ACC112 (cell line): ENCODE data around the gene LPAR1.
A peak's percentile ranks its signal among the peaks of the same experiment; 100 is the strongest.

Experiments used
- H2AFZ ChIP-seq: fragments of 200-600 bp; sonication (generic); one replicate; pipeline ENCODE4 v1.6.0; 2017; ENCODE audit warnings: antibody characterized with exemption, low read length; ENCODE audit not compliant: unreplicated experiment
- H3K27ac ChIP-seq: fragments of 200-600 bp; sonication (generic); 2 replicates; pipeline ENCODE4 v1.5.1; 2014; ENCODE audit warnings: low read depth, mild to moderate bottlenecking, antibody characterized with exemption, low read length, moderate library complexity
- H3K27me3 ChIP-seq: fragments of 200-600 bp; sonication (generic); 2 replicates; pipeline ENCODE4 v1.6.1; 2014; ENCODE audit warnings: mild to moderate bottlenecking, antibody characterized with exemption, low read length, moderate library complexity, mixed read lengths; ENCODE audit not compliant: insufficient read depth
- H3K36me3 ChIP-seq: fragments of 200-600 bp; sonication (generic); 2 replicates; pipeline ENCODE4 v1.6.1; 2016; ENCODE audit warnings: mild to moderate bottlenecking, antibody characterized with exemption, low read length, moderate library complexity, mixed read lengths; ENCODE audit not compliant: insufficient read depth
- H3K4me1 ChIP-seq: fragments of 200-600 bp; sonication (generic); one replicate; pipeline ENCODE4 v1.6.1; 2016; ENCODE audit warnings: low read length, mixed read lengths; ENCODE audit not compliant: insufficient read depth, unreplicated experiment, control insufficient read depth
- H3K4me3 ChIP-seq: fragments of 200-600 bp; sonication (generic); 2 replicates; pipeline ENCODE4 v1.5.1; 2014; ENCODE audit warnings: mild to moderate bottlenecking, low read depth, low read length
- H3K79me2 ChIP-seq: fragments of 200-600 bp; sonication (generic); one replicate; pipeline ENCODE4 v1.6.0; 2016; ENCODE audit warnings: low read length; ENCODE audit not compliant: control insufficient read depth, unreplicated experiment, insufficient read depth

Gene LPAR1

DNA sequence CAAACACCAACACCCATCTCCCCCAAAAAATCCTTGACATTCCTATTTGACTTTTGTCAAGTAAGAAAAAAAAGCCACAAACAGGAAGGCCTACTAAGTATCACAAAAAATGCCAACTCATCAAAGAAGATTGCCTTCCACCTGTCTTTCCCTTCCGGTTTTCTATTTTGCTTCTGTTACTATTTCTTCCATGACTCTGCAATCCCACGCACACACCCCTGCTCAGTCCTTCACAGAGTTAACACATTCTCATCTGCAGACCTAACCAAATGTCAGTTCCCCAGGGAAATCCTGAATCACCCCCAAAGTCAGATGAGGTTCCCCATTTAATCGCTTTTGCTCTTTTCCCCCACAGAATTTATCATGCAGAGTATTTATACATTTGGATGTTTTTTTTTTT is 15.1 kb downstream of the LPAR1 start:
- Histone ChIP-seq H3K4me3 (no peak overlapping the region), H3K27me3 (no peaks in the 10 kb centered on the region), H3K79me2 (peaks cover 85% of the 10 kb centered on the region), H3K4me1 (peaks cover 29% of the 10 kb centered on the region), H3K27ac (no peak overlapping the region), H2AFZ (no peak overlapping the region), H3K36me3 (peaks cover 13% of the 10 kb centered on the region; the same call in 1 of the 2 replicates)

DNA sequence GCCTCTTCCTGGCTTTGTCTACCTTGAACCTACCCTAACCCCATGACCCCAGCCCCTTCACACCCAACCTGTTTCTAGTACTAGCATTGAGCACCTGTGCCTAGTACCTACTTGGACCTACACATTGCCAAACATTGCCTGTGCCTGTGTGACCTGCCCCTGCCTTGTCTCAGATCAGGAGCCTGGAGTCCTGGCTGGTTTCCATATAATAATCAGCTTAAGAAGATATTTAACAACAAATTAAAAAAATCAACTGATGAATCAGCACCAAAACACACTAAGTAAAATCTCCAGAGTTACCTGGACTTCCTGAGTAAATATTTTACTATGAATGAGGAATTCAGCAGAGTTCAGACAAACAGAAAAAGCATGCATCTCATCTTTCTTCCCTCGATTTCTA is 17.7 kb downstream of the LPAR1 start:
- Histone ChIP-seq H3K27me3 (no peaks in the 10 kb centered on the region), H3K4me3 (no peak overlapping the region), H3K4me1 (peaks cover 55% of the 10 kb centered on the region), H2AFZ (no peak overlapping the region), H3K79me2 (peaks cover 90% of the 10 kb centered on the region), H3K36me3 (peaks cover 7% of the 10 kb centered on the region; the same call in 1 of the 2 replicates), H3K27ac (peak overlapping the region; percentile 27)

GRCh38 chr9:111016426-111017045 is 21.7 kb downstream of the LPAR1 start:
- Histone ChIP-seq H3K36me3 (peaks cover 16% of the 10 kb centered on the region; the same call in 1 of the 2 replicates), H3K79me2 (peaks cover 99% of the 10 kb centered on the region), H3K4me3 (no peak overlapping the region), H3K27ac (peak overlapping the region; percentile 14; the same call in 1 of the 2 replicates), H2AFZ (no peak overlapping the region), H3K27me3 (no peaks in the 10 kb centered on the region), H3K4me1 (peaks cover 70% of the 10 kb centered on the region)

- Histone ChIP-seq H3K79me2 (peaks cover 99% of the 10 kb centered on the region), H3K36me3 (peaks cover 17% of the 10 kb centered on the region; the same call in 1 of the 2 replicates)
These were observed 22.3 kb downstream of the LPAR1 start for GRCh38 chr9:111016016-111016415.

DNA sequence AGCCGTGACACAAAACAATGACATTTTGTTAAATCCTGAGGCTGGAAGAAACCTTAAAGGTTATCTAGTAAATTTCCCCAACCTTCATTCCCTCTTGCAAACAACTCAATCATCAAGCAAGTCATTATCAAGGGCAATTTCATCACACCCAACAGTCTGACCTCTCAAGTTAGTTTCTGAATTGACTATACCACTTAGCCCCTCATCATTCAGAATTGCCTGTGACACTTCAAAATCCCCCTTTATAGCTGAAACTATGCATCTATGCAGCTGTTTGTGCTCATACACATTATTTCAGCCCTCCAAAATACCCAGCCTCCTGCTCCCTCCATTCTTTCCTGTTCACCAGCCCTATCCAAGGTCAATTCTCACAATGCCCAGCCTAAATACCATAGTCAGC is 24.6 kb downstream of the LPAR1 start:
- peaks cover 94% of the 10 kb centered on the region for H3K79me2 ChIP-seq
- no peak overlapping the region for H2AFZ ChIP-seq
- H3K27ac ChIP-seq = no peak overlapping the region

More at GRCh38 chr9:111016016-111016415, 22.3 kb downstream of the LPAR1 start:
- H3K27ac ChIP-seq = no peak overlapping the region
- no peak overlapping the region for H3K4me3 ChIP-seq
- H2AFZ ChIP-seq = no peak overlapping the region
- no peaks in the 10 kb centered on the region for H3K27me3 ChIP-seq
- peaks cover 74% of the 10 kb centered on the region for H3K4me1 ChIP-seq

DNA sequence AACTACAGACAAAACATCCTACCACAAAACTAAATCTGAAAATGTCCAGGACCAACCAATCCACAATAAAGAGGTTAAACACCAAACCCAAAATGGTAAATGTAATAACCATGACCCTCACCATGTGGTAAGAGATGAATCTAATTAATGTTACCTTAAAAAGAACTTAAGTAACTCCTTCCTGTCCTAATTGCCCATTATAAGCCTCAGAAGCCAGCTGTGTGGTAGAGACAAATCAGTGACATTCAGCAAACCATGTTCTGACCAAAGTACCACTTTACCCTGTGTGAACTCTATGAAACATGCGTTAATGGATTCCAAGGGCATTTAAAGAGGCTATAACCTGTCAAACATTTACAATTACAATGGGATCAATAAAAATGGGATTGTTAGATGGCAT is 25.0 kb downstream of the LPAR1 start:
- H3K4me1 ChIP-seq = peaks cover 53% of the 10 kb centered on the region
- H3K79me2 ChIP-seq = peaks cover 94% of the 10 kb centered on the region

More for the DNA sequence above, 24.6 kb downstream of the LPAR1 start:
- no peak overlapping the region for H3K4me3 ChIP-seq
- peaks cover 53% of the 10 kb centered on the region for H3K4me1 ChIP-seq
- peaks cover 15% of the 10 kb centered on the region; the same call in 1 of the 2 replicates for H3K36me3 ChIP-seq
- H3K27me3 ChIP-seq = no peaks in the 10 kb centered on the region

GRCh38 chr9:111008158-111009075 is 29.9 kb downstream of the LPAR1 start:
- H3K79me2 ChIP-seq = peaks cover 89% of the 10 kb centered on the region
- no peaks in the 10 kb centered on the region for H3K27me3 ChIP-seq
- H3K4me3 ChIP-seq = no peak overlapping the region
- H2AFZ ChIP-seq = no peak overlapping the region
- H3K27ac ChIP-seq = no peak overlapping the region
- H3K36me3 ChIP-seq = peaks cover 28% of the 10 kb centered on the region; the same call in 1 of the 2 replicates
- H3K4me1 ChIP-seq = peaks cover 48% of the 10 kb centered on the region

More for the DNA sequence above, 25.0 kb downstream of the LPAR1 start:
- H2AFZ ChIP-seq = no peak overlapping the region
- H3K27ac ChIP-seq = no peak overlapping the region
- no peaks in the 10 kb centered on the region for H3K27me3 ChIP-seq
- peaks cover 14% of the 10 kb centered on the region; the same call in 1 of the 2 replicates for H3K36me3 ChIP-seq
- no peak overlapping the region for H3K4me3 ChIP-seq

- Histone ChIP-seq H3K36me3 (peaks cover 14% of the 10 kb centered on the region; the same call in 1 of the 2 replicates), H3K27ac (no peak overlapping the region), H3K79me2 (peaks cover 88% of the 10 kb centered on the region), H3K4me1 (peaks cover 46% of the 10 kb centered on the region), H3K27me3 (no peaks in the 10 kb centered on the region), H3K4me3 (no peak overlapping the region), H2AFZ (no peak overlapping the region)
These were observed 32.4 kb downstream of the LPAR1 start for GRCh38 chr9:111005746-111006470.

DNA sequence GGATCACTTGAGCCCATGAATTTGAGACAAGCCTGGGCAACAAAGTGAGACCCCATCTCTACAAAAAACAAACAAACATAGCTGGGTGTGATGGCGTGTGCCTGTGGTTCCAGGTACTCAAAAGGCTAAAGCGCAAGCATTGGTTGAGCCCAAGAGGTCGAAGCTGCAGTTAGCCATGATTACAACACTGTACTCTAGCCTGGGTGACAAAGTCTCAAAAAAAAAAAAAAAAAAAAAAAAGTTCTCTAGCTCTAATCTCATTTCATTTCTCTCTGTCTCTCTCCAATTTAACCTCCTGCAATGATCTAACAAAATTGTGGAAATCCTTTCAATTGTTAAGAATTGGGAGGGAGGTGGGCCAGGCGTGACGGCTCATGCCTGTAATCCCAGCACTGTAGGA is 33.3 kb downstream of the LPAR1 start:
- H3K4me1 ChIP-seq = peaks cover 55% of the 10 kb centered on the region
- H3K79me2 ChIP-seq = peaks cover 88% of the 10 kb centered on the region
- peaks cover 14% of the 10 kb centered on the region; the same call in 1 of the 2 replicates for H3K36me3 ChIP-seq

DNA sequence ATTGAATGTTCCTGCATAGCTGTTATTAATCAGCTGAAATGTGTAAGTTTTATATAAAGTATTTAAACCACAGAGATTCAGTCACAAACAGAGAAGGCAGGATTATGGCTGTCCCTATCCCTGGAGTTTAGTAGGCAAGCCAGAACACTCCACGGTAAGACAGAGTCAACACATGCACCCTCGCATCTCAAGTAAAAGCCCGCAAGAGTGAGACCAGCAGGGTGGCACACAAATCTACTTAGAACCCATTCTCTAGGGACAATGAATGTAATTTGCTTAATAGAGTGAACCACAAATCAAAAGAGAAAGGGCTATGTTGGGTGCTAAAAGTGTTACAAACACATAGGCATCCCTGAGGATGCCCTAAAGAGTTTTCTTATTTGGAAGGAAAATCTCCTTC is 35.1 kb downstream of the LPAR1 start:
- Histone ChIP-seq H3K4me3 (no peak overlapping the region), H3K36me3 (peaks cover 14% of the 10 kb centered on the region; the same call in 1 of the 2 replicates), H2AFZ (no peak overlapping the region), H3K27ac (no peak overlapping the region), H3K4me1 (peaks cover 54% of the 10 kb centered on the region), H3K79me2 (peaks cover 92% of the 10 kb centered on the region), H3K27me3 (no peaks in the 10 kb centered on the region)

More for the DNA sequence above, 33.3 kb downstream of the LPAR1 start:
- Histone ChIP-seq H3K4me3 (no peak overlapping the region), H3K27ac (no peak overlapping the region), H3K27me3 (no peaks in the 10 kb centered on the region), H2AFZ (no peak overlapping the region)
